Measurements from ENCODE around the gene HSBP1L1. TPM values are rescaled to one million over a fixed set of nuclear protein-coding genes. Genes with fewer than 3 reads are reported as not detected.
A peak's percentile ranks its signal among the peaks of the same experiment; 100 is the strongest.

Gene HSBP1L1
- total and polyA plus RNA-seq, 2 of the 13 experiments (the other 11 are each of a cell fraction or from before 2014, with no cell fraction given): 22.6 to 45.1 TPM

DNA sequence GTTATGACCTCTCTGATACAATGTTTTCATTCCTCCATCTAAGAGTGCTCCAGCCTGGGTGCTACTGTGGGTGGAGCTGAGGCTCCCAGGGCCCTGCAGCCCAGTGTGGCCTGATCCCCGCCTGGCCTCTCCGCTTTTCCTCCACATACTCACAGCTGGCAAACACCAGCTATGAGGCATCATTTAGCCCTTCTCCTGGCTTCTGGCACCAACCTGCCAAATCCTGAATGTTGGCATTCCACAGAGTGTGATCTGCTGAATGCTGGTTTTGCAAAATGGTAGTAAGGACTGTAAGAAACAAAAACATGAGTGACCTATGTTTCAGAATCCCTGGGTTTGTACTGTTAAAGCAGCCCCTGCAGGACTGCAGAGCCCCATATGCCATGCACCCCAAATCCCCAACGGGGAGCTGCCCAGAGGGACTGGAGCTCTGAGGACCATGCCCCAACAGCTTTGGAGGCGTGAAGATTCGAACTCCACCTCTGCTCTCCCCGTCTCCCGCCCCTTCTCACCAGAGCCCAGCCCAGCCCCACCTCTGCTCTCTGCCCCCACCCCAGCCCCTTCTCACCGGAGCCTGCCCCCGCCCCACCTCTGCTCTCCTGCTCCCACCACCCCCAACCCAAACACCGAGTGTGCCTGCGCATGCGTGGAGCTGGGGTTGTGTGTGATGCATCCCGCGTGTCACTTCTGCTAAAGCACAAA, 17.2 kb upstream of the HSBP1L1 start:
- peaks cover 80% of the 10 kb centered on the region for H3K79me2 ChIP-seq (ENCODE audit: insufficient read depth, low read length)
- ChIA-PET POLR2A (interaction anchor here (1.2 to 2.0 kb wide), 7 partner anchors 11 to 87 kb away, joined by 3 to 16 read pairs (median 6); partner anchors contain the start of genes RBFA and TXNL4A), CTCF (ENCODE audit: low intra/inter-chr PET ratio, low total read pairs) (no interaction called here)
- H3K4me1 ChIP-seq (ENCODE audit: insufficient read depth, low read length): peaks cover 72% of the 10 kb centered on the region
- no TSS peak for BruUV-seq (replicated peaks)
- H3K9me3 ChIP-seq (ENCODE audit: low read length): no peaks in the 10 kb centered on the region
- H4K20me1 ChIP-seq (ENCODE audit: insufficient read depth, low read length): peaks cover 12% of the 10 kb centered on the region; the same call in 1 of the 2 replicates
- H3K27me3 ChIP-seq (ENCODE audit: control insufficient read depth in 1 of 2, insufficient read depth in 2 of 2, low read length in 2 of 2): no peaks in the 10 kb centered on the region; a peak in 1 of 5 replicates
- H3K4me3 ChIP-seq (replicated peaks in 1 of 3; ENCODE audit: insufficient read depth in 1 of 3, low read depth in 2 of 3, low read length in 3 of 3): peak overlapping the region in 1 of 3 experiments; percentile 88; a peak in 1 of 6 replicates
- FAIRE-seq: no peak
- no peak for DNase-seq (ENCODE audit: low spot score)
- no peak overlapping the region for H3K9ac ChIP-seq (ENCODE audit: insufficient read depth, low read depth, low read length)
- no peak overlapping the region for H2AFZ ChIP-seq (ENCODE audit: low read length)
- 92% methylated on average over 12 of the region's 14 CpGs for WGBS (ENCODE audit: low lambda C conversion rate)
- peaks cover 8 to 19% of the 10 kb centered on the region in 2 experiments; a peak in 4 of 5 replicates for H3K36me3 ChIP-seq (replicated peaks in 1 of 2; ENCODE audit: control insufficient read depth in 1 of 2, insufficient read depth in 2 of 2, low read length in 2 of 2)
- TF ChIP-seq ZFP62 (CRISPR knock-in tag; IDR thresholded peaks at IDR 0.05): no peak
- no peak for TF ChIP-seq ZFP36 (IDR thresholded peaks at IDR 0.05; ENCODE audit: borderline replicate concordance, low read depth, low read length, partially characterized antibody)
- no peak for TF ChIP-seq HDAC1 (CRISPR knock-in tag; IDR thresholded peaks at IDR 0.05)
- no peak for TF ChIP-seq TBX3 (IDR thresholded peaks at IDR 0.05; ENCODE audit: borderline replicate concordance)
- TF ChIP-seq MAZ (IDR thresholded peaks at IDR 0.05; ENCODE audit: borderline replicate concordance, low read depth, low read length): no peak
- TF ChIP-seq MAZ (CRISPR knock-in tag; IDR thresholded peaks at IDR 0.05; ENCODE audit: low read depth): no peak
- TF ChIP-seq ZSCAN9 (CRISPR knock-in tag; IDR thresholded peaks at IDR 0.05; ENCODE audit: borderline replicate concordance): no peak
- TF ChIP-seq STAG1 (CRISPR knock-in tag; IDR thresholded peaks at IDR 0.05): no peak
- TF ChIP-seq ZNF75D (CRISPR knock-in tag; IDR thresholded peaks at IDR 0.05; ENCODE audit: borderline replicate concordance): no peak
- TF ChIP-seq ZNF367 (CRISPR knock-in tag; IDR thresholded peaks at IDR 0.05; ENCODE audit: borderline replicate concordance): no peak
- TF ChIP-seq GPN1 (CRISPR knock-in tag; IDR thresholded peaks at IDR 0.05; ENCODE audit: borderline replicate concordance): no peak
- no peak for TF ChIP-seq HMG20B (CRISPR knock-in tag; conservative IDR thresholded peaks at IDR 0.05)
- no peak for TF ChIP-seq ZKSCAN1 (IDR thresholded peaks at IDR 0.05; ENCODE audit: low read length)
- no peak for TF ChIP-seq ZNF354B (CRISPR knock-in tag; IDR thresholded peaks at IDR 0.05)
- TF ChIP-seq, protein P1, sequence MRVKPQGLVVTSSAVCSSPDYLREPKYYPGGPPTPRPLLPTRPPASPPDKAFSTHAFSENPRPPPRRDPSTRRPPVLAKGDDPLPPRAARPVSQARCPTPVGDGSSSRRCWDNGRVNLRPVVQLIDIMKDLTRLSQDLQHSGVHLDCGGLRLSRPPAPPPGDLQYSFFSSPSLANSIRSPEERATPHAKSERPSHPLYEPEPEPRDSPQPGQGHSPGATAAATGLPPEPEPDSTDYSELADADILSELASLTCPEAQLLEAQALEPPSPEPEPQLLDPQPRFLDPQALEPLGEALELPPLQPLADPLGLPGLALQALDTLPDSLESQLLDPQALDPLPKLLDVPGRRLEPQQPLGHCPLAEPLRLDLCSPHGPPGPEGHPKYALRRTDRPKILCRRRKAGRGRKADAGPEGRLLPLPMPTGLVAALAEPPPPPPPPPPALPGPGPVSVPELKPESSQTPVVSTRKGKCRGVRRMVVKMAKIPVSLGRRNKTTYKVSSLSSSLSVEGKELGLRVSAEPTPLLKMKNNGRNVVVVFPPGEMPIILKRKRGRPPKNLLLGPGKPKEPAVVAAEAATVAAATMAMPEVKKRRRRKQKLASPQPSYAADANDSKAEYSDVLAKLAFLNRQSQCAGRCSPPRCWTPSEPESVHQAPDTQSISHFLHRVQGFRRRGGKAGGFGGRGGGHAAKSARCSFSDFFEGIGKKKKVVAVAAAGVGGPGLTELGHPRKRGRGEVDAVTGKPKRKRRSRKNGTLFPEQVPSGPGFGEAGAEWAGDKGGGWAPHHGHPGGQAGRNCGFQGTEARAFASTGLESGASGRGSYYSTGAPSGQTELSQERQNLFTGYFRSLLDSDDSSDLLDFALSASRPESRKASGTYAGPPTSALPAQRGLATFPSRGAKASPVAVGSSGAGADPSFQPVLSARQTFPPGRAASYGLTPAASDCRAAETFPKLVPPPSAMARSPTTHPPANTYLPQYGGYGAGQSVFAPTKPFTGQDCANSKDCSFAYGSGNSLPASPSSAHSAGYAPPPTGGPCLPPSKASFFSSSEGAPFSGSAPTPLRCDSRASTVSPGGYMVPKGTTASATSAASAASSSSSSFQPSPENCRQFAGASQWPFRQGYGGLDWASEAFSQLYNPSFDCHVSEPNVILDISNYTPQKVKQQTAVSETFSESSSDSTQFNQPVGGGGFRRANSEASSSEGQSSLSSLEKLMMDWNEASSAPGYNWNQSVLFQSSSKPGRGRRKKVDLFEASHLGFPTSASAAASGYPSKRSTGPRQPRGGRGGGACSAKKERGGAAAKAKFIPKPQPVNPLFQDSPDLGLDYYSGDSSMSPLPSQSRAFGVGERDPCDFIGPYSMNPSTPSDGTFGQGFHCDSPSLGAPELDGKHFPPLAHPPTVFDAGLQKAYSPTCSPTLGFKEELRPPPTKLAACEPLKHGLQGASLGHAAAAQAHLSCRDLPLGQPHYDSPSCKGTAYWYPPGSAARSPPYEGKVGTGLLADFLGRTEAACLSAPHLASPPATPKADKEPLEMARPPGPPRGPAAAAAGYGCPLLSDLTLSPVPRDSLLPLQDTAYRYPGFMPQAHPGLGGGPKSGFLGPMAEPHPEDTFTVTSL (CRISPR knock-in tag; IDR thresholded peaks at IDR 0.05; ENCODE audit: borderline replicate concordance): no peak
- no peak for TF ChIP-seq ZFP37 (CRISPR knock-in tag; IDR thresholded peaks at IDR 0.05; ENCODE audit: borderline replicate concordance)
- no peak for TF ChIP-seq ZFP41 (CRISPR knock-in tag; IDR thresholded peaks at IDR 0.05; ENCODE audit: borderline replicate concordance)
- no peak for TF ChIP-seq NFE2L1 (CRISPR knock-in tag; IDR thresholded peaks at IDR 0.05; ENCODE audit: borderline replicate concordance)
- TF ChIP-seq RBAK (CRISPR knock-in tag; IDR thresholded peaks at IDR 0.05): no peak
- intact Hi-C loops (cut with micrococcal nuclease; ENCODE audit: unreplicated experiment) (no loop called here), in situ Hi-C loops (cut with HindIII; ENCODE audit: extremely low pct_ligation_motif_present, low pct_unique_long_range_greater_than_20kb) (no loop called here)
- no peak for ATAC-seq
- H3K4me2 ChIP-seq (ENCODE audit: low read depth, low read length): peak overlapping the region; percentile 55
- peak overlapping the region; percentile 63 for H3K27ac ChIP-seq (ENCODE audit: extremely low read length, insufficient read depth, low read length)

Measured in HepG2 (cell line).